ENCODE results near the gene NYAP2.

DNA sequence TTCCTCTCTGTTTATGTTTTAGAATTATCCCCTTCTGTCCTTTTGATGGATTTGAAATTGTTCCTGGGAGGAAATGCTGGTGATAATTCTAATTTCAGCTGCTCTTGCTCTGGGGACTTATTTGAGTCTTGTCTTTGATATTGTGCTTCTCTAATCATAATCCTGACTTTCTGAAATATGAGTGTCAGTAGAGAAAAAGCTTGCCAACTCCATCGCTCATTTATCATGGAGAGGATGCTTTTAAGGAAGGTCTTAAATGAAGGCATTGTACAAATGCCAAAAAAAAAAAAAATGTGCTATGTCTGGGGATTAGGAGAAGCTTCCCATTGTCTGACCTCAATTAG lies 159.5 kb downstream of the NYAP2 start:
- TF ChIP-seq, protein P1, sequence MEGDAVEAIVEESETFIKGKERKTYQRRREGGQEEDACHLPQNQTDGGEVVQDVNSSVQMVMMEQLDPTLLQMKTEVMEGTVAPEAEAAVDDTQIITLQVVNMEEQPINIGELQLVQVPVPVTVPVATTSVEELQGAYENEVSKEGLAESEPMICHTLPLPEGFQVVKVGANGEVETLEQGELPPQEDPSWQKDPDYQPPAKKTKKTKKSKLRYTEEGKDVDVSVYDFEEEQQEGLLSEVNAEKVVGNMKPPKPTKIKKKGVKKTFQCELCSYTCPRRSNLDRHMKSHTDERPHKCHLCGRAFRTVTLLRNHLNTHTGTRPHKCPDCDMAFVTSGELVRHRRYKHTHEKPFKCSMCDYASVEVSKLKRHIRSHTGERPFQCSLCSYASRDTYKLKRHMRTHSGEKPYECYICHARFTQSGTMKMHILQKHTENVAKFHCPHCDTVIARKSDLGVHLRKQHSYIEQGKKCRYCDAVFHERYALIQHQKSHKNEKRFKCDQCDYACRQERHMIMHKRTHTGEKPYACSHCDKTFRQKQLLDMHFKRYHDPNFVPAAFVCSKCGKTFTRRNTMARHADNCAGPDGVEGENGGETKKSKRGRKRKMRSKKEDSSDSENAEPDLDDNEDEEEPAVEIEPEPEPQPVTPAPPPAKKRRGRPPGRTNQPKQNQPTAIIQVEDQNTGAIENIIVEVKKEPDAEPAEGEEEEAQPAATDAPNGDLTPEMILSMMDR (conservative IDR thresholded peaks at IDR 0.05; ENCODE audit: low read length): no peak
- TF ChIP-seq EZH2phosphoT487 (IDR thresholded peaks at IDR 0.05; ENCODE audit: borderline replicate concordance, low read depth, low read length): no peak

Measured in OCI-LY7 (cell line).